ENCODE results near the gene DNAJC5G.
"Not testable (repeated sequence)": the region's sequence is repeated elsewhere in the genome, so short reads cannot be mapped to it uniquely, and the experiment has no call there.

The DNAJC5G gene

DNA sequence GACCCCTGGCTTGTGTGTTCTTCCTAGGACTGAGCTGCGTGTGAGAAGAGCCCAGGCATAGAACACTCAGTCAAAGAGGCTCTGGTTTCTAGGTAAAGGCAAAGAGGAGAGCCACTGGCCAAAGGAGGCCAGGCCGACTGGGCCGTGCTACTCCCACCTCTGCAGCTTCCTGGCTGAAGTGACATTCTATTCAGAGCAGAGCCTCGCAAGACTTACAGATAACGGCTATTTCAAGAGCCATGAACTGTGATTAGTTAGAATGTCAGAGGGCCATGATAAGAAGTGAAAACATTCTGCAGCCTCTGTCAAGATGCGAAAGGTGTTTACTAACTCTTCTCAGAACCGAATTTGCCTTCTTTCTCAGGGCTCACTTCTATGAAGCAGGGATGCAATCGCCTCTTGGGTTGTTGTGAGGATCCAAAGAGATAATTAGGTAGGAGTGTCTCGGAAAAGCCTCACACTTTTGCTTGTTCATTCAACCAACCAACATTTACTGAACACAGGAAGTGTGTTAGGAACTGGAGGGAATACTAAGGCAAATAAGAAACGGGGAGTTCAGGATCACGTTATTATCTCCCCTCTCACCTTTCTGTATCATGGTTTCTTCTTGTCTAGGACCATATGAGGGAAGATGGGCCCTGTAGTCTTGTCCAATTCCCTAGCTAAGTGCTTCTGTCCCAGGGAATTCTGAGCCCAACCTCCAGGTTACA is 3.4 kb upstream of the DNAJC5G start:
- no peak overlapping the region for H2AFZ ChIP-seq (ENCODE audit: low read length)
- H4K20me1 ChIP-seq (ENCODE audit: insufficient read depth, low read length): no peaks in the 10 kb centered on the region
- TF ChIP-seq, protein P1, sequence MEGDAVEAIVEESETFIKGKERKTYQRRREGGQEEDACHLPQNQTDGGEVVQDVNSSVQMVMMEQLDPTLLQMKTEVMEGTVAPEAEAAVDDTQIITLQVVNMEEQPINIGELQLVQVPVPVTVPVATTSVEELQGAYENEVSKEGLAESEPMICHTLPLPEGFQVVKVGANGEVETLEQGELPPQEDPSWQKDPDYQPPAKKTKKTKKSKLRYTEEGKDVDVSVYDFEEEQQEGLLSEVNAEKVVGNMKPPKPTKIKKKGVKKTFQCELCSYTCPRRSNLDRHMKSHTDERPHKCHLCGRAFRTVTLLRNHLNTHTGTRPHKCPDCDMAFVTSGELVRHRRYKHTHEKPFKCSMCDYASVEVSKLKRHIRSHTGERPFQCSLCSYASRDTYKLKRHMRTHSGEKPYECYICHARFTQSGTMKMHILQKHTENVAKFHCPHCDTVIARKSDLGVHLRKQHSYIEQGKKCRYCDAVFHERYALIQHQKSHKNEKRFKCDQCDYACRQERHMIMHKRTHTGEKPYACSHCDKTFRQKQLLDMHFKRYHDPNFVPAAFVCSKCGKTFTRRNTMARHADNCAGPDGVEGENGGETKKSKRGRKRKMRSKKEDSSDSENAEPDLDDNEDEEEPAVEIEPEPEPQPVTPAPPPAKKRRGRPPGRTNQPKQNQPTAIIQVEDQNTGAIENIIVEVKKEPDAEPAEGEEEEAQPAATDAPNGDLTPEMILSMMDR (IDR thresholded peaks at IDR 0.05; ENCODE audit: low read length): no peak
- TF ChIP-seq EZH2 (optimal IDR thresholded peaks at IDR 0.05; ENCODE audit: low read depth, low read length) (no peak), EZH2phosphoT487 (IDR thresholded peaks at IDR 0.05; ENCODE audit: low read length) (no peak)
- no peaks in the 10 kb centered on the region for H3K79me2 ChIP-seq (ENCODE audit: low read length)
- no peaks in the 10 kb centered on the region for H3K27me3 ChIP-seq (replicated peaks; ENCODE audit: insufficient read depth, low read length)
- H3K36me3 ChIP-seq (replicated peaks; ENCODE audit: insufficient read depth, low read length): no peaks in the 10 kb centered on the region
- no peaks in the 10 kb centered on the region for H3K4me1 ChIP-seq (ENCODE audit: low read length)
- no peaks in the 10 kb centered on the region for H3K9me2 ChIP-seq (replicated peaks; ENCODE audit: insufficient read depth, low read length)
- H3F3A ChIP-seq (ENCODE audit: insufficient read depth, low read length): no peaks in the 10 kb centered on the region
- no peak overlapping the region for H3K9ac ChIP-seq (ENCODE audit: low read length)
- H3K9me3 ChIP-seq (replicated peaks; ENCODE audit: insufficient read depth, low read length): no peaks in the 10 kb centered on the region
- no peak overlapping the region for H3K4me2 ChIP-seq (ENCODE audit: low read depth, low read length)
- H3K27ac ChIP-seq (ENCODE audit: low read length): no peak overlapping the region
- DNase-seq: no peak
- no peak overlapping the region for H3K4me3 ChIP-seq (ENCODE audit: low read length)

DNA sequence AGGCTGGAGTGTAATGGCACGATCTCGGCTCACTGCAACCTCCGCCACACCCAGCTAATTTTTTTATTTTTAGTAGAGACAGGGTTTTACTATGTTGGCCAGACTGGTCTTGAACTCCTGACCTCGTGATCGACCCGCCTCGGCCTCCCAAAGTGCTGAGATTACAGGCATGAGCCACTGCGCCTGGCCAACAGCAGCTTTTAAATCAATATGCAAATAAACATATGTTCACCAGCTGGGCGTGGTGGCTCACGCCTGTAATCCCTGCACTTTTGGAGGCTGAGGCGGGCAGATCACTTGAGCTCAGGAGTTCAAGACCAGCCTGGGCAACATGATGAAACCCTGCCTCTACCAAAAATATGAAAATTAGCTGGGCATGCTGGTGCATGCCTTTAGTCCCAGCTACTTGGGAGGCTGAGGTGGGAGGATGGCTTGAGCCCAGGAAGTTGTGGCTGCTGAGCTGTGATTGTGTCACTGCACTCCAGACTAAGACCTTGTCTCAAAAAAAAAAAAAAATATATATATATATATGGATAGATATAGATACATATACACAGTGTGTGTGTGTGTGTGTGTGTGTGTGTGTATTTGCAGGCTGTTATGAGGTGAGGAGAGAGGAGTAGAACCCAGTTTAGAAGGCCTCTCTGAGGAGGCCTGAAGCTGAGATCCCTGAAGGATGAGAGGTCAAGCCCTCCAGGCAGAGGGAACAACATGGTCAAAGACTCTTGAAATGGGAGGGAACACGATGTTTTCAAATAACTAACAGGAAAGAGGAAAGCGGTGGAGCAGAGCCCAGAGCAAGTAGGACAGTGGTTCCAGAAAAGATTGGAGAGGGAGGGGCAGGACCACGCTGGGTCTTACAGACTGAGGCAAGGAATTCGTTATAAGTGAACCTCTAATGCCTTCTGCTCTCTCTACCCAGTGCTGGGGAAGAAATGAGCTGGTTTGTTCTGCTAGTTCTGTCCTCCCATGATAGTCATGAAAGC is 2.4 kb upstream of the DNAJC5G start:
- not testable (repeated sequence) for H3K4me2 ChIP-seq (ENCODE audit: low read depth, low read length); H3K36me3 ChIP-seq (replicated peaks; ENCODE audit: insufficient read depth, low read length); H4K20me1 ChIP-seq (ENCODE audit: insufficient read depth, low read length); H3K27ac ChIP-seq (ENCODE audit: low read length); H3F3A ChIP-seq (ENCODE audit: insufficient read depth, low read length); H3K27me3 ChIP-seq (replicated peaks; ENCODE audit: insufficient read depth, low read length); H3K4me1 ChIP-seq (ENCODE audit: low read length); H3K9me3 ChIP-seq (replicated peaks; ENCODE audit: insufficient read depth, low read length); H3K4me3 ChIP-seq (ENCODE audit: low read length); H3K79me2 ChIP-seq (ENCODE audit: low read length); H3K9ac ChIP-seq (ENCODE audit: low read length); H2AFZ ChIP-seq (ENCODE audit: low read length); DNase-seq; H3K9me2 ChIP-seq (replicated peaks; ENCODE audit: insufficient read depth, low read length)

DNA sequence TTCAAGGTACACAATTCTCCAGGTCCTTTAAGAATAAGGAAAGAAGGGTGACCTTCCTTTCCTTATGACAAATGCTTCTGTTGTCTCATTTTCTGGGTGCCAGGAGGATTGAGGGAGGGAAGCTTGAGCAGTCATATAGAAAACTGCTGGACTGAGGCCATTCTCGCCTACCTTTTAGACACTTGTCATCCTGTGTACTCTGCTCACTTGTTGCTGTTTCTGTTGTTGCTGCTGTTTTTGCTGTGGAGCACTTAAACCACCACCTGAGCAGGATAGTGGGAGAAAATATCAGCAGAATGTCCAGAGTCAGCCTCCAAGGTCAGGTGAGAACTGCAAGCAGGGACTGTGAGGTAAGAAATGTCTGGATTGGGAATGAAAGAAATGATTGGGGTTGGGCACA is 2.8 kb downstream of the DNAJC5G start:
- no peaks in the 10 kb centered on the region for H3K9me2 ChIP-seq (replicated peaks; ENCODE audit: insufficient read depth, low read length)
- no peaks in the 10 kb centered on the region for H4K20me1 ChIP-seq (ENCODE audit: insufficient read depth, low read length)
- no peaks in the 10 kb centered on the region for H3K27me3 ChIP-seq (replicated peaks; ENCODE audit: insufficient read depth, low read length)
- H2AFZ ChIP-seq (ENCODE audit: low read length): no peak overlapping the region
- no peak overlapping the region for H3K4me3 ChIP-seq (ENCODE audit: low read length)
- H3K9me3 ChIP-seq (replicated peaks; ENCODE audit: insufficient read depth, low read length): no peaks in the 10 kb centered on the region
- no peaks in the 10 kb centered on the region for H3K4me1 ChIP-seq (ENCODE audit: low read length)
- H3K79me2 ChIP-seq (ENCODE audit: low read length): no peaks in the 10 kb centered on the region
- DNase-seq: no peak
- H3F3A ChIP-seq (ENCODE audit: insufficient read depth, low read length): no peaks in the 10 kb centered on the region
- H3K27ac ChIP-seq (ENCODE audit: low read length): no peak overlapping the region
- no peak overlapping the region for H3K9ac ChIP-seq (ENCODE audit: low read length)
- H3K36me3 ChIP-seq (replicated peaks; ENCODE audit: insufficient read depth, low read length): no peaks in the 10 kb centered on the region
- TF ChIP-seq, protein P1 (IDR thresholded peaks at IDR 0.05; ENCODE audit: low read length): no peak
- TF ChIP-seq EZH2 (optimal IDR thresholded peaks at IDR 0.05; ENCODE audit: low read depth, low read length): no peak
- no peak for TF ChIP-seq EZH2phosphoT487 (IDR thresholded peaks at IDR 0.05; ENCODE audit: low read length)
- no peak overlapping the region for H3K4me2 ChIP-seq (ENCODE audit: low read depth, low read length)
